ENCODE results near the gene SPDYE16. TPM values are rescaled to one million over a fixed set of nuclear protein-coding genes. Genes with fewer than 3 reads are reported as not detected.
"Not testable (repeated sequence)": the region's sequence is repeated elsewhere in the genome, so short reads cannot be mapped to it uniquely, and the experiment has no call there.

The SPDYE16 gene
- total and polyA plus RNA-seq, 2 experiments from 2014 or later: 0.53 TPM; not detected in 1

GRCh38 chr7:76485822-76486610 lies 57.1 kb downstream of the SPDYE16 start:
- H3K9ac ChIP-seq; H3K9me2 ChIP-seq (ENCODE audit: insufficient read depth); H3K36me3 ChIP-seq (ENCODE audit: low read depth); H3K4me3 ChIP-seq; DNase-seq; H3K27ac ChIP-seq; H3K79me2 ChIP-seq (ENCODE audit: insufficient read depth); H2AFZ ChIP-seq; H3K4me2 ChIP-seq (ENCODE audit: unreplicated experiment); H4K20me1 ChIP-seq (ENCODE audit: insufficient read depth); in situ Hi-C loops (cut with MboI); H3K9me3 ChIP-seq (ENCODE audit: low read depth); H3K27me3 ChIP-seq (replicated peaks; ENCODE audit: insufficient read depth); H3F3A ChIP-seq (ENCODE audit: insufficient read depth); H3K4me1 ChIP-seq (ENCODE audit: insufficient read depth): not testable (repeated sequence)
- WGBS, 2 experiments (ENCODE audit: low coverage in 1 of 2, low lambda C conversion rate in 2 of 2, missing lambda C conversion rate in 2 of 2): 80 to 82% methylated on average over 2 to 4 of the region's 20 CpGs

- no CpG with 5 or more reads among the region's 12 CpGs for WGBS, 2 experiments (ENCODE audit: low coverage in 1 of 2, low lambda C conversion rate in 2 of 2, missing lambda C conversion rate in 2 of 2)
- in situ Hi-C loops (cut with MboI); H3F3A ChIP-seq (ENCODE audit: insufficient read depth): not testable (repeated sequence)
Observed at GRCh38 chr7:76484456-76484855, 58.6 kb downstream of the SPDYE16 start.

GRCh38 chr7:76483081-76483480 lies 60.0 kb downstream of the SPDYE16 start:
- H4K20me1 ChIP-seq (ENCODE audit: insufficient read depth); H3K79me2 ChIP-seq (ENCODE audit: insufficient read depth); in situ Hi-C loops (cut with MboI); H3K4me3 ChIP-seq; H3K9me3 ChIP-seq (ENCODE audit: low read depth); H3K27me3 ChIP-seq (replicated peaks; ENCODE audit: insufficient read depth); H3K9ac ChIP-seq; H3K9me2 ChIP-seq (ENCODE audit: insufficient read depth); H3K4me2 ChIP-seq (ENCODE audit: unreplicated experiment); DNase-seq; H3K36me3 ChIP-seq (ENCODE audit: low read depth); H3K4me1 ChIP-seq (ENCODE audit: insufficient read depth); H3K27ac ChIP-seq; H2AFZ ChIP-seq; H3F3A ChIP-seq (ENCODE audit: insufficient read depth): not testable (repeated sequence)
- 88 to 96% methylated on average over 6 to 17 of the region's 17 CpGs for WGBS, 2 experiments (ENCODE audit: low coverage in 1 of 2, low lambda C conversion rate in 2 of 2, missing lambda C conversion rate in 2 of 2)

More at GRCh38 chr7:76484456-76484855, 58.6 kb downstream of the SPDYE16 start:
- not testable (repeated sequence) for H4K20me1 ChIP-seq (ENCODE audit: insufficient read depth); H3K4me3 ChIP-seq; H3K9ac ChIP-seq; H3K4me2 ChIP-seq (ENCODE audit: unreplicated experiment); H2AFZ ChIP-seq; H3K9me3 ChIP-seq (ENCODE audit: low read depth); H3K4me1 ChIP-seq (ENCODE audit: insufficient read depth); H3K27ac ChIP-seq; H3K9me2 ChIP-seq (ENCODE audit: insufficient read depth); H3K79me2 ChIP-seq (ENCODE audit: insufficient read depth); H3K36me3 ChIP-seq (ENCODE audit: low read depth); H3K27me3 ChIP-seq (replicated peaks; ENCODE audit: insufficient read depth); DNase-seq

GRCh38 chr7:76482660-76483059 lies 60.4 kb downstream of the SPDYE16 start:
- H2AFZ ChIP-seq; DNase-seq; H3K9me2 ChIP-seq (ENCODE audit: insufficient read depth); H3K36me3 ChIP-seq (ENCODE audit: low read depth); H4K20me1 ChIP-seq (ENCODE audit: insufficient read depth); H3F3A ChIP-seq (ENCODE audit: insufficient read depth); H3K79me2 ChIP-seq (ENCODE audit: insufficient read depth); H3K9me3 ChIP-seq (ENCODE audit: low read depth); H3K4me2 ChIP-seq (ENCODE audit: unreplicated experiment); H3K4me1 ChIP-seq (ENCODE audit: insufficient read depth); H3K27ac ChIP-seq; H3K9ac ChIP-seq; H3K4me3 ChIP-seq; H3K27me3 ChIP-seq (replicated peaks; ENCODE audit: insufficient read depth); in situ Hi-C loops (cut with MboI): not testable (repeated sequence)
- 95 to 98% methylated on average over 15 to 24 of the region's 24 CpGs for WGBS, 2 experiments (ENCODE audit: low coverage in 1 of 2, low lambda C conversion rate in 2 of 2, missing lambda C conversion rate in 2 of 2)

Small RNA genes within 50 kb of the gene (small RNA-seq; reads per million reads assigned to genes)
- not detected for gene RF00019 (ENCODE audit: low read depth, low replicate concordance)

Other genes with a start within 250 kb of the SPDYE16 start
- 79.5 and 96.5 TPM in 2 replicates for gene HSPB1, start 240.6 kb downstream of the SPDYE16 start, total RNA-seq (2014; rRNA removed; shearing (Covaris generic))
- 1,542 and 1,564 TPM in 2 replicates for gene HSPB1, start 240.6 kb downstream of the SPDYE16 start, polyA plus RNA-seq (2016; fragmentation: Nextera tagmentation; extraction: Ambion mirVana)
- 56.0 TPM in 2 replicates for gene YWHAG, start 184.3 kb downstream of the SPDYE16 start, total RNA-seq (2014; rRNA removed; shearing (Covaris generic))
- 28.1 and 28.4 TPM in 2 replicates for gene YWHAG, start 184.3 kb downstream of the SPDYE16 start, polyA plus RNA-seq (2016; fragmentation: Nextera tagmentation; extraction: Ambion mirVana)
- 0.43 TPM in 1 of 2 replicates, not detected in the other for gene SSC4D, start 133.6 kb downstream of the SPDYE16 start, total RNA-seq (2014; rRNA removed; shearing (Covaris generic))
- gene SSC4D, start 133.6 kb downstream of the SPDYE16 start, polyA plus RNA-seq (2016; fragmentation: Nextera tagmentation; extraction: Ambion mirVana): 0.66 and 0.85 TPM in 2 replicates
- 4.5 and 5.3 TPM in 2 replicates for gene ZP3, start 118.3 kb downstream of the SPDYE16 start, total RNA-seq (2014; rRNA removed; shearing (Covaris generic))
- 4.9 and 5.6 TPM in 2 replicates for gene ZP3, start 118.3 kb downstream of the SPDYE16 start, polyA plus RNA-seq (2016; fragmentation: Nextera tagmentation; extraction: Ambion mirVana)
- gene DTX2, start 81.6 kb downstream of the SPDYE16 start, total RNA-seq (2014; rRNA removed; shearing (Covaris generic)): 3.8 and 4.3 TPM in 2 replicates
- gene DTX2, start 81.6 kb downstream of the SPDYE16 start, polyA plus RNA-seq (2016; fragmentation: Nextera tagmentation; extraction: Ambion mirVana): 9.4 and 9.7 TPM in 2 replicates
- gene UPK3B, start 32.7 kb downstream of the SPDYE16 start, total RNA-seq (2014; rRNA removed; shearing (Covaris generic)): 0.11 TPM in 1 of 2 replicates, not detected in the other
- gene UPK3B, start 32.7 kb downstream of the SPDYE16 start, polyA plus RNA-seq (2016; fragmentation: Nextera tagmentation; extraction: Ambion mirVana): not detected in 2 replicates
- 2.7 and 5.9 TPM in 2 replicates for gene POMZP3, start 84.0 kb upstream of the SPDYE16 start, total RNA-seq (2014; rRNA removed; shearing (Covaris generic))
- gene POMZP3, start 84.0 kb upstream of the SPDYE16 start, polyA plus RNA-seq (2016; fragmentation: Nextera tagmentation; extraction: Ambion mirVana): 16.0 and 16.5 TPM in 2 replicates

All from GM23248 (cell line).